Measurements from ENCODE around the gene UNC5B.

The UNC5B gene

DNA sequence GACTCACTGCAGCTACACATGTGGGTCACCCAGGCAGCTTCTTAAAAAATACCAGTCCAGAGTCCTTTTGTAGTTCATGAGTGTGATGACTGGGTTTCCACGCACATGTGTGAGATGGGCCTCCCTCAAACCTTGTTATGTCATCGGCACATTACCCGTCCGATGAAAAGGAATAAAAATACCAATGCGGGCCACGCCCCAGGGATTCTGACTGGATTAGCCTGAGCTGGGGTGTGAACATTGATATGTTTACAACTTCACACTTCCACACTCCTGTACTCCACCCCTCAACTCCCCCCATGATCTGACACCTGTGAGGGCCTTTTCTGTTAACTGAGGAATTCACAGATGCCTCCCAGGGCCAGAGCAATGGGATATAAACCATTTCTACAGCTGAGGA lies 112.9 kb downstream of the UNC5B start:
- DNase-seq, result no peak

DNA sequence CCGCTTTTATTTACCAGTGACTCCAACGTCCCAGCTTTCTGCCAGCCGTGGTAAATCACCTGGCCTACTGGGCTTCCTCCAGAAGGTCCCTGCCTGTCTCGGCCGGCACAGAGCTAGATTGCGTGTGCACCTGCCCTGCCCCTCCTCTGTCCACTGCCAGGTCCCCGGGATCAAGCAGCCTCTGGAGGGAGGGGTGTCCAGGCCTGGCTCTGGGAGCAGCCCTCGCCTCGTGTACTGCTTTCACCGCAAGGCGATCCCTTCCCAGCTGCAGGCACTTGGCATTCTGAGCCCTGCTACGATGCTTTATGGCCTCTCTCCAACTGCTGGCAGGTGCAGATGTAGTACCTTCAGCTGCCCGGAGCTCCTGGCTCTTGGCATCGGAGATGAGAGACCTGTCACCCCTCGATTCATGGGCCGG lies 114.1 kb downstream of the UNC5B start:
- DNase-seq, result no peak

DNA sequence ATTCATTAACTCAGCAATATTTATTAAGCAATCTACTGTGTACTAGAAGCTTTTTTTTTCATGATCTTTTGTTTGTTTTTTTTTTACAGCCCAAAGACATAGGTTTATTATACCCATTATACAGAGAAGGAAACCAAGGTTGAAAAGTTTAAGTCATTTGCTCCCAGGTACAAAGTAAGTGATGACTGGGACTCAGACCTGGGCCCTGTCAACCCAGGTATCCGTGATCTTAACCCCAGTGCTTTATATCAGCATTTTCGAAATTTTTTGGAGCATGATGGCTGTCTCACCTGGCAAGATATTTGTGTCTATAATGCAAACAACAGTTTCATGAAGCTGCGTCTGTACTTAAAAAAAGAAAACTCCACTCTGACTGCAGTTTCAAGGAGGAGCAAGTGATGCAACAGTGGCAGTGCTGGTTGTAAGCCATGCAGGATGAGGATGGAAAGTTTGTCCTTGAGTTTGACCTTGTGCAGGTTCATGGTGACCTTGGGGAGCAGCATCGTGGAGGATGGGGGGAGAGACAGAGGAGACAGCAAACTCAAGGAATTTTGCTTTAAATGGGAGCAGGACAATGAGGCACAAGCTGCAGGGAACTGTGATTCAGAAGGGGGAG lies 118.5 kb downstream of the UNC5B start:
- no peak for DNase-seq

DNA sequence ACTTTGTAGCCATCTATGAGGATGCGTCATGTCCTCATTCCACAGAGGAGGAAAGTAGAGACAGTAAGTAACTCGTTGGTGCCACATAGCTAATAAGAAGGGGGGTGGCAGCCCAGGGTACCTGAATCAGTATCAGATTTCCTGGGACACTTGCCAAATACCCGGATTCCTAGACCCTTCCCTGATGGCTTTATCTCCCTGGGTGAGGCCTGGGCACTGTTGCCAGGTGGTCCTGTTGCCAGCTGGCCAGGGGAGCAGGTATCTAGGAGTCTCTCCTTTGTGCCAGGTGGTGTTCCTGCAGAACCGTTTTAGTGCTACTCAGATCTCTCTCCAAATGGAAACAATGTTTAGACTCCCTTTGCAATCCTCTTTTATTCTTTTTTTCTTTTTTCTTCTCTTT lies 119.4 kb downstream of the UNC5B start:
- DNase-seq, result no peak

DNA sequence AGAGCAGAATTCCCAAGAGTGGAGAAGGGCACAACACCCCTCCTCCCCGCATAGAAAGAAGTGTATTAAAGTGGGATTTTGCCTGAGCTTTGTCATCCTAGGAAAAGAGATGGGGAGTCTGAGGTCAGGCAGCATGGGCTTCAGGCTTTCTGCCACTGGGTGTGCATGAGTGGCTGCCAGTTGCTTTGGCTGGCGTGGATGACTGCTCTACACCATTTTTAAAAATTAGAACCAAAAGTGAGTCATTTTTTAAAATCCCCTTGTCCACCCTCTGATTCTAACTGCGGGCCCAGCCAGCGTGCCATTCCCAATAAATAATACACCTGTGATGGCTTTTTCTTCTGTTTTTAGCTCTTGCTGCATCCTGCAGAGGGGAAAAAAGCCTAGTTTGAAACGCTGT lies 120.1 kb downstream of the UNC5B start:
- DNase-seq, result no peak

DNA sequence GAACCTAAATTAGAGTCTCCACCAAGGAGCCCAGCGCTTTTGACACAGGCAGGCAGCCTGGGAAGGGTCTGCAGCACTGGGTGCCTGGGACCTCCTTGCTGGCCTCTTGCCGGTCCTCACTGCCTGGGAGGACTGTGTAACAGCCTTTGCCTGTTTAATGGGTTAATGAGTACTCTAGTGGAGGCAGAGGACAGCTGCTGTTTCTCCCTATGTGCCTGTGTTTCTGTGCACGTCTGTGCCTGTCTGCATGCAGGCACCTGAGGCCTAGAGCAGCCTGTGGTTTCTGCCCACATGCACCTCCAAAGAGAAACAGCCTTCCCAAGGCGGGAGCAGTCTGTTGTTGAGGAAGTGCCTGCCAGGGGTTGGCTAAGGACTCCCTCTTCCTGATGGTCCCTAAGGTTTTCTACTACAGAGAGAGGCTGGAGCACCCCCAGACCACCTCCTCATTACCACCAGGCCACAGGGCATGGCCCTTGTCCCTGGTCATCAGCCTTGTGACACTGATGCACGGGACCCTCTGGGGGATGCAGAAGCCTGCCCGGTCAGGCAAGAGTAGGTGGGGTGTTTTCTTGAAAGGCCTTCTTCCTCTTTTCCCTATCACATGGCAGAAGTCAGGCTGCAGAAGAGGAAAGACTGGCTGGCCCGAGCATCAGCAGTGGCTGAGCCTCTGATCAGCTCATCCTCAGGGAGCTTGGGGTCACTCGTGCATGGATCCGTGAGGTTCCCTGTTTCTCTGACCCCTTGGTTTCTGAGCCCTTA lies 120.9 kb downstream of the UNC5B start:
- DNase-seq, result no peak

DNA sequence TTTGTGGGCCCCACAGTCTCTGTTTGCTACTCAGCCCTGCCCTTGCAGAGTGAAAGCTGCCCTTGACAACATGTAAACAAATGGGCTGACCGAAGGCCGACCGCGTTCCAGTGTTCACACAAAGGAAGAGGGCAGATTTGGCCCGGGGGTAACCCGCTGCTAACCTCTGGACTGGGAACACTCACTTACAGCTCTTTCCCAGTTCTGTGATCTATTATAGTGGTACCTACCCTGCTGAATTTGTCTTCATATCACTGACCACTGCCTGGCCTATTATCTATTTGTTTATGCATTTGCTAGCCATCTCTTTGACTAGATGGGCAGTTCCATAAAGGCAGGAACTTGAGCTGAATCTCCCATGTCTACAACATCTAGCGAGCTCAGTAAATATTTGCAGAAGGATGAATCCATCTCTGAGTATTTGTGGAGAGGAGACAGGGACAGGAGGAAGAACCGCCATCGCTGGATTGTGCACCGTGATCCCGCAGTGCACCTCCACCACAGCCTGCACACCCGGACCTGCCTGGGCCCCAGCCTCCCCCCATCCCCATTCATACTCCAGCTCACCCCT lies 121.9 kb downstream of the UNC5B start:
- no peak for DNase-seq

DNA sequence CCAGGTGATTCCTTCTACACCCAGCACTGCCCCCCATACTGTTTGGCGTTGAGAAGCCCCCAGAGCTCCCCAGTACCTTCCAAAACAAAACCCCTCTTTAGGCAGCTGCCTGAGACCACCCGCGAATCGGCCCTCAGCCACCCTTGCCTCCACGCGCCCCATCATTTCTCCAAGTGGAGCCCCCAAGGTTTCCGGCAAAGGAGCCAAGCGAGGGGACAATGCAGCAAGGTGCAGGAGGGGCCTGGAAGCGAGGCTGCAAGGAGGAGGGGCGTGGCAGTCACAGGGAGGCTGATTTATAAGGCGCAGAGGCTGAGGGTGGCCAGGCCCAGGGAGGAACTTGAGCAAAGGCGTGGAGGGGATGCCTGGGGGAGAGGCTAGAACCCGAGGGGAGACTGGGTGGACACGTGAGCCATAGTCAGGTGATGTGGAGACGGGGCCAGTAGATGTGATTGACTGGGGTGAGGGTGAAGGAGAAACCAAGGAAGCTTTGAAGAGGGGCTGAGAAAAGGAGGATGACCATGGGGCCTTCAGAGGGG lies 122.9 kb downstream of the UNC5B start:
- no peak for DNase-seq

DNA sequence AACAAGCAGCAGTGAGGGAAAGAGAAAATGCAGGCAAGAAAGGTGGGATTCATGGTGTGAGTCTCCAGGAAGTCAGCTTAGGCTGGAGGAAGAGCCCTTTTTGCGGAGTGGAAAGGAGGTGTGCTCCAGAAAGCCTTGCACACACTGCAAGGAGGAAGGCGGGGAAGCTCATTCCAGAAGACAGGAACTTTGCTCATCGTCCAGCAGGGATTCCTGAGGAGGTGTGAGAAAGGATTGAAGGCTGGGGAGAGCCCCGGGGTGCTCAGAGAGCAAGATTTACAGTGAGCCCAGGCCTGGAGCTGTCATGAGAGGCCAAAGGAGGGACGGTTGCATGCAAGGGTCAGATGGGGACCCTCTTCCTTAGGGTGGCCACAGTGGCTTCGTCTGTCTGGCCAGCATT lies 124.3 kb downstream of the UNC5B start:
- no peak for DNase-seq

DNA sequence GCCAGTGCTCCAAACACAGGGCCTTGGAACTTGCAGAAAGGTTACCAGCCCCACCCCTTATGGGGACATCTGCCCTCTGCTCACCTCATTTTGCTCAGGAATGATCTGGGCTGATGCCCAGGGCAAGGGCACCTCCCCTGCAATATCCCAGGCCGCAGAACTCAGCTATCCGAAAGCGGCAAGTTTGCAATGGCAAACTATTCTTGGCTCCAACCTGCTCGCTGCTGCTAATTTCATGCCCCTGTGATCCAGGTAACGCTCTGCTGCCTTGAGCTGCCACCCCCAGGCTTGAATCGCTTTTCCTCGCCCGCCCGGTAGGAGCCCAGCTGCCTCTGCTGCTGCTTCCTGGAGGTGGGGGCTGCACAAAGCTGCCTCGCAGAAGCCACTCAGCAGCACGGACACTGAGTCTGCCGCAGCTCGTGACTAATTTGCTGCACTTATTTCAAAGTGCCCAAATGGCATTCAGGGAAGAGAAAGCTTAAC lies 124.9 kb downstream of the UNC5B start:
- no peak for DNase-seq

DNA sequence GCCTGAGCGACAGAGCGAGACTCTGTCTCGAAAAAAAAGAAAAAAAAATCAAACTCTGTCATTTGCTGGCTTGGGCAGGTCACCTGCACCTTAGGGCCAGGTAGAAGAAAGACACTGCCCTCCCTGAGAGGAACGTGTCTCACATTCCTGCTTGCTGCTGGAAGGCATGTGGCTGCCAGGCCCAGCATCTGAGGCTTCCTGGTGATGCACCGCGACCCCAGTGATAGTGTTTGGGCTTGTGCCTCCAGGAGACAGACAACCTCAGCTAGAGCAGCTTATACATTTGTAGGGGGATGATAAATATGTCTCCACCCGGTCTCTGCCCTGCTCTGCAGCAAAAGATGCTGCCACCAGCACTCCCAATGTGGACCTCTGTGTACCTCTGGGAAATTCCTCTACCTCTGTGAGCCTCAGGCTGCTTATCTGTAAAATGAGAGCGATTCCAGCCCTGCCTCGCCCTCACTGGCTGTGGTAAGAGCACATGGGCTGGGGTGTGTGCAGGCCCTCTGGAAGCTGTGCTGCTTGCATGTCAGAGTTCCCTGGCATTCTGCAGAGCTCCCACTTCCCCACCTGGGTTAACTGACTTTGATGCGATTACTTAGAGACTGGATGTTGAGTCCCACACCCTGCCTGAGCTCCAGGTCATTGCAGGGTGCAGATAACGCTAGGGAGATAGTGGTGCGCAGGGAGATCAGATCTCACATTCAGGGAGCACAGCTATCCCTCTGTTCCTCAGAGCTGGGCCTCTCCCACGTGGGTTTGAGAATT lies 126.5 kb downstream of the UNC5B start:
- DNase-seq, result no peak

DNA sequence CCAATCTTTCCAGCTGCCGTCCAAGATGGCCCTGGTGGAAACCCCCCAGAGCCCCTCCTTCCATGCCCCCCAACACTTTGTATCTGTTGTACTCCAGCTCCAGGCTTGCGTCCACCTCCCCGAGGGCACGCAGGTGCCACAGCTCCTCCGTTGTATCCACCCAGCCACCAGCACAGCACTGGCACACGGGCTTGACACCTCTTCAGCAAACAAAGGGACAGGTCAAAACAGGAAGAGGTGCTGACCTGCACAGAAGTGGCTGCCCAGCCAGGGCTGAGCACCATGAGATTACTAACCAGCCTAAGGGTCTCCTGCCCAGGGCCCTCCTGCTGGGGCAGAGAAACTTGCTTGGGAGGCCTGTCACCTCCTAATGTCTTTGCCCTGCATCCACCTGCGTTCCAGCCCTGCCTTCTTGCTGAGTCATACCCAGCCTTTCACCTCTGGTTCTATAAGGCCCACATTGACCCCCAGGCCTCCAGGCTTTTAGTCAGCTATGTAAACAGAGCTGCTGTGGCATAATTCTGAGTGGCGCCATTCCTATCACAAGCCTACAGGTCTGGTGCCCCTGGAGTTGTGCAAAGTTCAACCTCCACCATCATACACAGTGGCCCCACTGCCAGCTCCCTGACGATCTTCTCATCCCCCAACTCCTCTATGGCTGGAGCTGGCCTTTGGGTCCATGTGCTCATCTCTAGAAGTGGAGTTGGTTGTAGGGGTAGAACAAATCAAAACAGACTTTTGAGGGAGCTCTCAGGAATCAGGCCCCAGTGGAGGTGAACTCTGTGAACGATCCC lies 127.6 kb downstream of the UNC5B start:
- DNase-seq, result no peak

DNA sequence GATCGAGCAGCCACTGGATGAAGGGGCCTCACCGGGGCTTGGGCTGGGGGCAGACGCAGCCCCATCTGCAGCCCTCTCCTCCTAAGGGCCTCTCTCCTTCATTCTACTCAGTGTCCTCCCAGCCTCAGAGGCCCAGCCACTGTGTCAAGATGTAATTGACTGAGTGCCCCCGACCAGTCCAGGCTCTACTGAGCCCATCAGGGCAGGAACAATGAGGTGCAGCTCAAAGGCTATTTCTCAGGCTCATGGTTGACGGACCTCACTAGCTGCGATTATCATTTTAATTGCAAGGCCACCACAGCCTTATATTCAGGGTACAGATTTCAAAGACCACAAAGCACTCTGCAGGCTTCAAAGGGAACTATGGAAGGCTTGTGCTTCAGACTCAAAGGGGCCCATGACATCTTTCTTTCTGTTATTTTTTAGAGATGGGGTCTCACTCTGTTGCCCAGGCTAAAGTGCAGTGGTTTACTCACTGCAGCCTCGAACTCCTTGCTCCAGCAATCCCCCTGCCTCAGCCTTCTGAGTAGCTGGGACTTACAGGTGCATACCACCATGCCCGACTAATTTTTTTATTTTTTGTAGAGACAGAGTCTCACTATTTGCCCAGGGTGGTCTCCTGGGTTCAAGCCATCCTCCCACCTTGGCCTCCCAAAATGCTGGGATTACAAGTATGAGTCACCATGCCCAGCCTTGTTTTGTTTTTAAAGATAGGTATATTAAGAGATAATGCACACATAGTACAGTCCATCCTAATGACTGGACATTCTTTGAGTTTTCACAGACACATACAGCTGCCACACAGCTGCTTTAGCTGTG lies 130.4 kb downstream of the UNC5B start:
- no peak for DNase-seq

DNA sequence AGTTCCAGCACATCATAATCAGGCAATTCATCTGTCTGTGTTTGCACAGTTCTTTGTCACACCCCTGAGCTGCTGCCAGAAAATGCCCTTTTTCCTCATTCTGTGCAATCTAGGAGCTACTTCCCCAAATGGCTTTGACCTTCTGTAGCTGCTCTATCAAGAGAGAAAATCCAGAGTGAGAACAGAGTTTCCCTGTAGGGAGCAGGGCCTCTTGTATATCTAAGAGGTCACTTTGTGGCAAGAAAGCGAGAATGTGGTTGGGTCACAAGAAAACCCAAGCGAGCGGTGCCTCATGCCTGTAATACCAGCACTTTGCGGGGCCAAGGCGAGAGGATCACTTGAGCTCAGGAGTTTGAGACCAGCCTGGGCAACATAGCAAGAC lies 131.0 kb downstream of the UNC5B start:
- no peak for DNase-seq

DNA sequence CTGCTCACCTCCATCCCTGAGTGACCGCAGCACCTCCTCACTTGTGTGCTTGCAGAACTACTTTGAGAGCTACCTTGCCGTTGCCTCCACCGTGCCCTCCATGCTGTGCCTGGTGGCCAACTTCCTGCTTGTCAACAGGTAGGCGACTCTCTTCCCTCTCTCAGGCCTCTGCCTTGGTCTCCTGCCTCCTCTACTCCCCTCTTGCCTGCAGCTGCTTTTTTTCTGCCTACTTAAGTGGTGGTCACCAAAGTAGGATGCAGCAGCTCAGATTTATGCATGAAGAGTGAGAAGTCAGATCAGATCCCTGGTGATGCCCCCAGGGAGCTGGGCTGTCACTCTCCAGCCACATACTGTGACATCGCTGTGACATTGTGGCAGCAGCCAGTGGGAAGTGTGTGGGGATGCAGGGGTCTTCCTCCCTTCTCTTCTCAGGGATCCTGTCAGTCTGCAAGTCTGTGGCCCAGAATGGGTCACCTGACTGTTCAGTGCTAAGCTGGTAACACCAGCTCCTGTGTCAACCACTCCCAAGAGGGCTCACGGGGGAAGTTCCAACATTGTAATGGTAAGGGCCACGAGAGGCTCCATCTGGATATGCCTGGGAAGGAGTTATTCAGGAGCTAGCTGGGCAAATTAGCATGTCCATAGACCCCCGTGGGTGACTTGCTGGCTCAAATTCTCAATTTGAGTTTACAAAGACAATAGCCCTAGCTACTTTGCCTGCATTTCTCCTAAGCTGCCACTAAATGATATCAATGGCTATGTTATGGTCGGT lies 132.0 kb downstream of the UNC5B start:
- no peak for DNase-seq

DNA sequence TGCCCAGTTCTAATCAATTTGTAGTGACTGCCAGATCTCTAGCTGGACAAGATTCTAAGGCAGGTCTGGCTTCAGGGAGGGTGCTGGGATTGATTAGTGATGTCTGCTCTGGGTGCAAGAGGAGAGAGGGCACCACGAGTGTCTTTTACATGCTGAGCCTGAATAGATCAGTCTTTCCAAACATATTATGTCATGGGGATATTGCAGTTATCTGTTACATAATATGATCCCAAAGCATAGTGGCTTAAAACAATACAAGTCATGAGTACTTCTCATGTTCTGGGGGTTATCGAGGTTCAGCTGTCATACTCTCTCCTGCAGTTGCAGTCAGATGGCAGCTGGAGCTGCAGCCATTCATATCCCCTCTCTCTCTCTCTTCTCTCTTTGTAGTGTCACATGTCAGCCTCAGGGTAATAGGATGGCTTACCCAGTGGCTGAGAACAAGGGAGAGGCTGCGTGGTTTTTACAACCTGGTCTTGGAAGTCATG lies 132.7 kb downstream of the UNC5B start:
- DNase-seq, result no peak

DNA sequence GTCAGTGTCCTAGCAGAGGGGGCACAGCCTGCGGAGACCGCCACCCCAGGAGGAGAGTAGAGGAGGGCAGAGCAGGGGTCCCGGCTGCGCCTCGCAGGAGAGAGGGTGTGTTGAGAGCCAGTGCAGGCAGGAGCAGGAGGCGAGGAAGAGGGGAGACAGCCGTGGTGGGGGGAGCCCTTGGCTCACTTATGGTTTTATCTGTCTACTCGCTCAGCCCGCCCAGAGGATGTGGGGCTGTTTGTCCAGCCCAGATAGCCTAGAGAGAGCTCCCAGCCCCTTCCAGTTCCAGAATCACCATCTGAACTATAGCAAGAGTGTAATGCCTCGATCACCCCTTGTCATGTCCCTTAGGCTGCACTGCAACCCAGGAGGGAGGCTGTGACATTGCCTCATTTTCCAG lies 133.3 kb downstream of the UNC5B start:
- DNase-seq, result no peak

DNA sequence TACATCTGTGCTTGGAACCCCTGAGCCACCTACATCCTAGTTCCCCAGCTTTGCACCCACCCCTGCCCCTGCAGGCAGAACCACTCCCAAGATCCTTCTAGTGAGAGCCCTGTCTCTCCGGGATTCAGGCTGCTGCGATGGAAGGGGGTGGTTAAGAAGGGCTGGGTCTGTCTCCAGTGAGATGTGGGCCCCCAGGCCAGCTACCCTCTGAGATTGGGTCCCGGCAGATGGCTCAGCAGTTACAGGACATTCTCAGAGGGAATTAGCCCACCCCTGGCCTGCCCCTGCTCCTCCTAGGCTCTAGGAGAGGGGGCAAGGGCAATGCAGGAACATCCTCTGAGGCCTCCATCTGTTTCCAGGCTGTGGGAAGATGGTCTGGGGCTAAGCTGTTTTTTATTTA lies 134.4 kb downstream of the UNC5B start:
- no peak for DNase-seq

DNA sequence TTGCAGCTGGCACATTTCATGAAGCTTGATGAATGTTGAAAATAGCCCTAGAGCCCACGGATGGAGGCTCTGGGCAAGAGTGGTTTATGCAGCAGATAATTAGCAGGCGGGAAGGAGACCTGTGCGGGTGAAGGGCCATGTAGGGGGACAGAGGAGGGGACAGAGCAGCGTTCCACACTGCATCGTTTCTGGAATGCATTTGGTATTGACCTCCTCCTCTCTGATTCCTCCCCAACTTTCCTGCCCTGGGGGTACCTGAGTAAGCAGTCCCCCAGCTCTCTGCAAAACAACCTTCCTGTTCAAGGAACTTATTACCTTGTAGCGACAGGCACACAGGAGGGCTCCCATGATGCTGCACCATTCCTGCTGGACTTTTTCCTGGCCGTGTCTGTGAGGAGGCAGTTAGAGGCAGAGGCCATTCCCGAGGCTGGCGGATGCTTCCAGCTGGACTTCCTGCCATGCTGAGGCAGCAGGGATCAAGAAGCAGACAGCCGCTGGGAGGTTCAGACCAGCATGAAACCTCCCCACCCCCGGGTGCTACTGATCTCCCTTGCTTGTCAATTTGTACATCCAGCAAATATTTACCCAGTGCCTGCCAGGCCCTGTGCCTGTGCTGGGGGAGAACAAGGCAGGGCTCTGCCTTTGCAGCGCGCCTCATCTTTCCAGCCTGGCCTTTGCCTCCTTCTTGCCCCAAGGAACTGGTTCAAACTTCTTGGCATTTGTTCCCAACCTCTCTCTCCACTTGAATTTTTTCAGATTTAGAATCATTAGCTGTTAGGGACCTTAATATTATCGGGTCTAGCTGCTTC lies 135.4 kb downstream of the UNC5B start:
- no peak for DNase-seq

DNA sequence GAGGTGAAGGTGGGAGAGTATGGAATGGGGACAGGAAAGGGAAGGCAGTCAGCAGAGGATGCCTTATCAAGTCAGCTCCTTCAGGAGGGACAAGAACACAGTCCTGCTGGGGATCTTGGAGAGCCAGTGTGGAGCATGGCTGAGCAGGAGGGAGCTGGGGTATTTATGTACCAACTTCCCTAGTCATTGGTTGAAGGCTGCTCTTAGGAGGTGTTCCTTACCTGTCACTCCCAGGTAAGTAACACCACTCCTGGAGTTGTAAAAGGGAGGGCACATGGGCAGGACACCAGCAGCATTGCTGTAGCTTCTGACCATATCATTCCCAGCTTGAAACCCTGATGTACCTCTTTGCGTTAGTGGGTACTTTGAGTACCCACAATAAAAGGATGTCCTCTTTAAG lies 136.5 kb downstream of the UNC5B start:
- DNase-seq, result no peak
